GM18907 (cell line): ENCODE data around the gene LYVE1.

Experiments used
- ATAC-seq: cut with Tn5 transposase; IDR thresholded peaks from one replicate; pipeline ENCODE4 v1.9.1; 2021; ENCODE audit warnings: mild to moderate bottlenecking, moderate library complexity; ENCODE audit not compliant: unreplicated experiment

LYVE1 gene

DNA sequence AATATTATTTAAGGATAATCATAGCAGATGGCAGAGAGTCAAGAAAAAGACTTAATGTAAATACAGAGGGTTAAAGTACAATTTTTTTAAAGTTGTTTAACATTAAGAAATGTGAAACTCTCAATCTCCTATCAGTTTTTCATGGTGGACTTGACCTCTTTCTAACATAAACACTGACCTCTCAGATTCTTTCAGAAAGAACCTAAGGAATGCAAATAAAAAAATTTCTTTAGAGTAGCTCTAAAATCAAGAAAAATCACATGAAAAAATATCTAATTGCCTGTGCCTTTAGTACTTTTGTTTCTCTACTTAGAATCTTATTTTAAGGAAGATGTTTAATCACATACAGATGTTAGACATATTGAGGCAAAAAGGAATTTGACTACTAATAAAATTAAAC is 40.3 kb downstream of the LYVE1 start:
- ATAC-seq: no peak

DNA sequence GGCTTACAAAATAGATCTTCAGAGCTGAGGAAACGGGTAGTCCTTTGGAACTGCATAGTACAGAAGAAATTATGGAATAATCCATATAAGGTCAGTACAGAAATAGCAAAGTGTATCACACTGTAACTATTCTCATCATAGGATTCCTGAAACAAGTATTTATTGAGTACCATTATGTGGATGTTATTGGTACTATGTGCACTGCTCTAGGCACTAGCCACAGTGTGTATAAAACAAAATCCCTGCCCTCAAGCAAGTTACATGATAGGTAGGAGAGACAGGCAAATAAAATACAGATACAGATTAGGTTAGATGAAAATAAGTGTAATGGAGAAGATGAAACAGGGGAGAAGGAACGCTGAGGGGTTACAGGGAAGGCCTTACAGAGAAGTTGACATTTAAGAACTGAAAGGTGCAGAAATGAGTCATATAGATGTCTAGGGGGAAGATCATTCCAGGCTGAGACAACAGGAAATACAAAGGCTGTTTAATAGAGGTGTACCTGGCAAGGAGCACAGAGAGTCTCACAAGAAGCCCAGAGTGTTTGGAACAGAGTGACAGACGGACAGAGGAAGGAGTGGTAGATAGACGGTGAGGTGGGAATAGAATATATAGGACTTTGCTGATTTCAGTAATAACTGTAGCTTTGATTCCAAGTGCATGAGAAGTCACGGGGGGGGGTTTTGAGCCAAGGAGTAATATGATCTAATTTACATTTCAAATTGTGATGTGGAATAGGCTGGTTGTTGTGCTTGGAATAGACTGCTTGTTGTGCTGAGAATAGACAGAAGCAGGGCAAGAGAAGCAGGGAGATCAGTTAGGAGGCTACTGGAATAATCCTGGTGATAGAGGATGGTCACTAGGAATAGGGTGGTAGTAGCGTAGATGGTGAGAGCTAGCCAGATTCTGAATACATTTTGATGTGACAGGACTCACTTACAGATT is 41.2 kb downstream of the LYVE1 start:
- no peak for ATAC-seq

DNA sequence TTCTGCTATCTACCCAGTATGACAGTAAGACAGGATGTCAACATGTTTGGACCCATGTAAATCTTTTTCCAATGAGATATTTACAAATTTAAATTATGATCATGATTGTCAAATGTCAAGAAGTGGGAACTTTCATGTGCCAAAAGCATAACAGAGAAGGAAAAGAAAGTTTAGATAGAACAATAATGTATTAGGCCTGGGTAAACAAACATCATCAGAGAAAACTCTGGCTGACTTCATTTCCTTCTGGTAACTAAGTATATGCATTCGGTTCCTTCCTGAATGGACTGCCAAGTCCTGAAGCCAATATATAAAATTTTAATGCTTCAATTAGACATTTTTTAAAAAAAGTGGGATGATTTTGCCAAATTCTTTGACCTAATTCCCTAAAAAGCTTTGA is 44.0 kb downstream of the LYVE1 start:
- ATAC-seq: no peak

DNA sequence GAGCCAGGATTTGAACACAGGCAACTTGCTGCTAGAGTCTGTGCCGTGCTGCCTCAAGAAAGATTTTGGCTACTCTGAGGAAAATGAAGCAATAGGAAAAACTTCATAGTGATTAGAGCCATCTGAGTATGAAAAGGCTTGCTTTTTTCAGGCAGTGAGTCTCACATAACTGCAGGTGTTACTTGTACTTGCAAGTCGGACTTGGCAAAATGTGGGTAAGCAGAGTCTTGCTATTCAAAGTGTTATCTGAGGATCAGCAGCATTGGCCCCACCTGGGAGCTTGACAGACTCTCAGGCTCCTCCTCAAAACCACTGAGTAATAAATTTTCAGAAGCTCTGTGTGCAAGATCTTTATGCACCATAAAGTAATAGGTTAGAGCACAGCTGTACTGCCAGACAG is 45.5 kb downstream of the LYVE1 start:
- no peak for ATAC-seq

DNA sequence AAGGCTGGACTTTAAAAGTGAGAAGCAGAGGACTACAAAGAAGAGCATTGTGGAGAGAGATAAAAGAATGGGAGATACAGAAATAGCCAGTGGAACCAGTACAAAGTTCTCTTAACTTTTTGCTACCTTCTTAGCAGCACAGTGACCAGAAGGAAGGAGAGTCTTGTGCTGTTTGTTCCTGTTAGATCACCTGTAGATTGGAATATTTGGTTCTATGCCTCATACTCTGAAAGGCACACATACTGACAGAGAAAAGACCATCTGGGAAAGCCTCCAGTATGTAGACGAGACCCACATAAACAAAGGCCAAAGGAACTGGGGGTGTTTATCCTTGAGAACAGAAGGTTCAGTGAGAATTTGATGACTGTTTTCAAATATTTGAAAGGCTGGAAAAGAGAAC is 46.2 kb downstream of the LYVE1 start:
- ATAC-seq: no peak

DNA sequence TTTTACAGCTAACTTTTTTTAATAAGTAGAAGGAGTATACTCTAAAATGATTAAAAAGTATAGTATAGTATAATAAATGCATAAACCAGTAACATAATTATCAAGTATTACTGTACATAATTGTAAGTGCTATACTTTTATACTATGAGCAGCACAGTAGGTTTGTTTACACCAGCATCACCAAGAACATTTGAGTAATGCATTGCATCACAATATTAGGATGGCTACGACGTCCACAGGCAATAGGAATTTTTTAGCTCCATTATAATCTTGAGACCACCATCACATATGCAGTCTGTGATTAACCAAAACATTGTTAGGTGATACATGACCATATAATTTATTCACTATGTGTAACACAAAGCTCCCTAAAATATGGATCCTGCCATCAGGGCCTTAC is 47.9 kb downstream of the LYVE1 start:
- ATAC-seq: no peak

DNA sequence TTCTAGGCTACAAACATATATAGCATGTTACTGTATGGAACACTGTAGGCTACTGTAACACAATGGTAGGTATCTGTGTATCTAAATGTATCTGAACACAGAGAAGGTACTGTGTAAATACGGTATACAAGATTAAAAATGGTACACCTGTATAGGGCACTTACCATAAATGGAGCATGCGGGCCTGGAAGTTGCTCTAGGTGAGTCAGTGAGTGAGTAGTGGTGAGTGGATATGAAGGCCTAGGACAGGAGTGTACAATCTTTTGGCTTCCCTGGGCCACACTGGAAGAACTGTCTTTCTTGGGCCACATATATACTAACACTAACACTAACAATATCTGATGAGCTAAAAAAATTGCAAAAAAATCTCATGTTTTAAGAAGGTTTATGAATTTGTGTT is 48.8 kb downstream of the LYVE1 start:
- ATAC-seq: no peak

DNA sequence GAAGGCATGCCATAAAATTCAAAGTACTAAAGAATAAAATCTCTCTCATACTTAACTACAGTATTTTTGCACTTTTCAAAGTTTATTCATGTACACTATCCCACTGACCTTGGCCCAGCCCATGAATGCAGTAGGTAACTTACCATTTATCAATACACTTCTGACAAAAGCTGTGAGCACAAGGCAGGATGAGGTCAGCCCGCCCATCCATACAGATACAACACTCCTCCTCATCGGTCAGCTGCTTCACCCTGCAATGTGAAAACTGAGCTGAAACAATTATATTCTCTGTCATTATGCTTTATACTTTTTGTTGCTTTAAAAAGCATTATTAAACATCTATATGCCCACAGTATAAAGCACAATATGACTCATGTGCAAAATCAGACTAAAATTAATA is 49.6 kb downstream of the LYVE1 start:
- no peak for ATAC-seq

DNA sequence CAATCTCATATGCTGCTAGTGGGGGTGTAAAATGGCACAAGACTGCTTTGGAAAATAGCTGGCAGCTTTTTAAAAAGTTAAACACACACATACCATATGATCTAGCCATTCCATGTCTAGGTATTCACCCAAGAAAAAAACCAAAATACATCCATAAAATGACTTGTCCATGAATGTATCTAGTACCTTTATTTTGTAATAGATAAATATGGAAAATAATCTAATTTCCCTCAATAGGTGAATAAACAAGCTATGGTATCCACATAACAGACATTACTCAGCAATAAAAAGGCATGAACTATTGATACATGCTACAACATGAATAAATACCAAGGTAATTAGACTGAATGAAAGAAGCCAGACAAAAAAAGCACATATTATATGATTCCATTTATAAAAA is 50.3 kb downstream of the LYVE1 start:
- ATAC-seq: no peak

DNA sequence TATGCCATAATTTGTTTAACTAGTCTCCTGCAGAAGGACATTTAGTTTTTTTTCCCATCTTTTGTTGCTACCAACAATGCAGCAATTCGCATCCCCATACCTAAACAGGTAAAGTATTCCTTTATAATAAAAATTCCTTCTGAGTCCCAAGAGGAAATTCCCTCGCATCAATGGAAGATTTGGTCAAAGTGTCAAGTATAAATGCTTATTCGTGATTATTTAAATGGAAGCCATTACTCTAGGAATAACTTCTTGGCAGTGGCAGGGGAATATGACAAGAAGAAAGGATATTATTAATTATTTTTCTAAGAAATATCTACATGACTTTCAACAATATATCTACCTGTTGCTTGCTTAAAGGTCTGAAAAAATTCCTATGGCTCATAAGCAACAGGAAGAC is 53.0 kb downstream of the LYVE1 start:
- no peak for ATAC-seq

DNA sequence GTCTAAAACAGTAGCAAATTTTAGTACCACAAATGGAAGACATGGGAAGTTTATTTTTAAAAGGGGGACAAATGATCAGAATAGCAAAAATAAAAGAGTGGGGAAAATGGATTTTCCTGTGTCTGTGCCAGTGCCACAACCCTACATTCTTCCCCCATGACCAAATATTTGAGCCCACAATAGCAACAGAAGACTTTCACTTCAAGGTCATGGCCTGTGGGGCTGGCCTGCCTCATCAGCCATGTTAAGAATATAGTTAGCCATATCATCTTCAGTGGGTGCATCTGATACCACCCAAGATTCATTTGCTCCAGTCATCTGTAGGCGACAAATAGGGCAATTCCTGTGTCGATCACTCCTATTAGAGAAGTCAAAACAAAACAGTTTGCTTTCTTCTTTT is 53.8 kb downstream of the LYVE1 start:
- no peak for ATAC-seq

DNA sequence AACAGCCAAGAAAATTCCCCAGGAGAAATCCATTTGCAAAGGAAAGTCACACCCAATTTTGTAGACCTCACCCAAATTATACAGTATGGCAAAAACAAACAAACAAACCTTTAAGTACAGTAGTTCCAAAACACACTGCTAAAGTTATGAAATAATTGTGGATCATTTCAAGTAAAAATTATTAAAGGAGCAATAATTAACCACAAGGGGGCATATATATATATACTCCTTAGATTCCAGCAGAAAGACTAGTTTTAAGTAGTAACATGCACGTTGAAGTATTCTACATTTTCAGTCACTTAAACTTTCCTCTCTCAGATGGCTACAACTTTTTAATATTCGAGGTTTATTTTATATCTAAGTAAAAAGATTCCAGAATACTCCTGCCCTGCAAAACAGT is 54.3 kb downstream of the LYVE1 start:
- ATAC-seq: no peak

DNA sequence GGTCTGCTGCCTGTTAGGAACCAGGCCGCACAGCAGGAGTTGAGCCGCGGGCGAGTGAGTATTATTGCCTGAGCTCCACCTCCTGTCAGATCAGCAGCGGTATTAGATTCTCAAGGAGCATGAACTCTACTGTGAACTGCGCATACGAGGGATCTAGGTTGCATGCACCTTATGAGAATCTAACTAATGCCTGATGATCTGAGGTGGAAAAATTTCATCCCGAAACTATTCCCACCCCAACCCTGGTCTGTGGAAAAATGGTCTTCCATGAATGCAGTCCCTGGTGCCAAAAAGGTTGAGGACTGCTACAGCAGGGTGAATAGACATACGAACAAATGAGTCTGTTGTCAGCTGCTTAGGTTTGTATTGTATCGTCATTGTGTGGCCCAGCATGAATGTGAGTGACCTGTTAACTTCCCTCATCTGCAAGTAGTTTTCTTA is 57.3 kb downstream of the LYVE1 start:
- ATAC-seq: no peak
